GM18907 (cell line): ENCODE measurements around the gene ZBTB32.
A peak's percentile ranks its signal among the peaks of the same experiment; 100 is the strongest.

ENCODE experiments used
- ATAC-seq: cut with Tn5 transposase; IDR thresholded peaks from one replicate; pipeline ENCODE4 v1.9.1; 2021; ENCODE audit warnings: mild to moderate bottlenecking, moderate library complexity; ENCODE audit not compliant: unreplicated experiment

The ZBTB32 gene

GRCh38 chr19:35695895-35696422 is 8.4 kb upstream of the ZBTB32 start:
- ATAC-seq = no peak

DNA sequence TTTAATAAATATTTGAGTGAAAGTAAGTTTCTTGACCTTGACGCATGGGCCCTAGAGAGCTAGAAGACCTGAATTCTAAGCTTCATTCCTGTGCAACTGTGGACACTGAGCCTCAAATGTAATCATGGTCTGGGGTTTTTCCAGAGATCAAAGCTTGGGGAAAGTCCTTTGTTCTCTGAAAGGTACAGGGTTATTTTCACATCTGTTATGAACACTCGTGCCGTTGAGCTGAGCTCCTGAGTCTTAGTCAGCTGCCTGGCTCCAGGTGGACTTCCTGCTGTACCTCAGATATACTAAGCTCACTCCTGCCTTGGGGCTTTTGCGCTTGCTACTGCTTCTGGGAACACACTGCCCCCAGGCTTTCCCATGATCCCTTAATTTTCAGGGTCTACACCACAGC is 7.5 kb upstream of the ZBTB32 start:
- no peak for ATAC-seq

GRCh38 chr19:35702223-35703012 is 1.9 kb upstream of the ZBTB32 start:
- peak; percentile 92 for ATAC-seq

DNA sequence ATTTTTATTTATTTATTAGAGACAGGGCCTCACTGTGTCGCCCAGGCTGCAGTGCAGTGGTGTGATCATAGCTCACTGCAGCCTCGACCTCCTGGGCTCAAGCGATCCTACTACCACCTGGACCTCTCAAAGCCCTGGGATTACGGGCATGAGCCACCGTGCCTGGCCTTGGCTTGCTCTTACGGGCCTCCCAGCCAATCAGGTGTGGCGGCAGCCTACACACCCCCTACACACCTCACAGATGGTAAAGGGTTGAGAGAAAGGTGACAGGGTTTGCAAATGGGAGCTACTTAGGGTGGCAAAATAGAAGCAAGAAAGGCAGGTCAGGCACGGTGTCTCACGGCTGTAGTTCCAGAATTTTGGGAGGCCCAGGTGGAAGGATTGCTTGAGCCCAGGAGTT is 1.0 kb upstream of the ZBTB32 start:
- ATAC-seq = no peak

DNA sequence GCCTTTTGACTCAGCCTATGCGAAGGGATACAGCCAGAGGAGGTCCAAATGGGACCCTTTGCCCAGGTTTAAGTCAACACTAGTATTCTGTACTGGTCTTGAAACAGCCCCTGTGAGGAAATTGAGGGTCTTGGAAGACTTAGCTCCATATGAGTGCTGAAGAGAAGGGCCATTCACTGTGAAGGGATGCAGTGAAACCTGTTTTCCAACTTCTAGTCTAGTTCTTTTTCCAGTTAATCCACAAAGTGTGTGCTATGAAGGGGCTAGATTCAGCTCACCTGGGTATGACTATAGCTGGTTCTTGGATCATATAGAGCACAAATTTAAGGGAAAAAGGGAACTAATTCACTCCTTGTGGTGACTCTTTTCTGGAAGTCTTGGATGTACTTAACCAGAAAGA is 4.0 kb downstream of the ZBTB32 start:
- no peak for ATAC-seq

GRCh38 chr19:35710784-35711723 is 6.7 kb downstream of the ZBTB32 start:
- ATAC-seq = peak; percentile 35

GRCh38 chr19:35712567-35713505 is 8.5 kb downstream of the ZBTB32 start:
- no peak for ATAC-seq

GRCh38 chr19:35713506-35713850 is 9.1 kb downstream of the ZBTB32 start:
- no peak for ATAC-seq

DNA sequence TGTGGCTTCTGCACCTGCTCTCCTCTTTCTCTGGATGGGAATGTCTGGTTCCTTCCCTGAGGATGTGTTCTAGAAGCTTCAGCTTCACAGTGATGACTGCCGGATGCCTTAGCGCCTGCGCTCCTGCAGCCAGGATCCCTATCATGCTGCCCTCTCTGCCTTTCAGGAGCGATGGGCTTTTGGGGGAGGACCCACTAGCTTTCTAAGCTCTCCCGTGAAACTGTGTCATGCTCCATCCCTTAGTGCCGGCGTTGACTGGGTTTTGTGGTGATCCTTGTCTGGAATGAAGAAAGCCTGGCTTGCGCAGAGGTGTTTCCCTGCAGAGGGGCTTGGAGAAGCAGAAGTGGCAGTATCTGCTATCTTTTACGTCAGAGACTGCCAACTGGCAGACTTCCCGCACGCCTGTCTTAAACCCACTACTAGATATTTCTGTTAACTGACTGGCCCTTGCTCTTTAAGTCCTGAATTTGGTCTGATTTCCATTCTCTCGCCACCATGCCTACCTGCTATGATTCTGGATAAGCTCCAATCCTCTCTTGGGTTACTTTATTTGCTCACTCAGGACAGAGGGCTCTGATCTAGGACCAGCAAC is 9.6 kb downstream of the ZBTB32 start:
- no peak for ATAC-seq

GRCh38 chr19:35714601-35715354 is 10.4 kb downstream of the ZBTB32 start:
- ATAC-seq = no peak

GRCh38 chr19:35715355-35715809 is 11.0 kb downstream of the ZBTB32 start:
- ATAC-seq = no peak

- peak; percentile 2 for ATAC-seq
These were observed 11.8 kb downstream of the ZBTB32 start for GRCh38 chr19:35715981-35716800.

DNA sequence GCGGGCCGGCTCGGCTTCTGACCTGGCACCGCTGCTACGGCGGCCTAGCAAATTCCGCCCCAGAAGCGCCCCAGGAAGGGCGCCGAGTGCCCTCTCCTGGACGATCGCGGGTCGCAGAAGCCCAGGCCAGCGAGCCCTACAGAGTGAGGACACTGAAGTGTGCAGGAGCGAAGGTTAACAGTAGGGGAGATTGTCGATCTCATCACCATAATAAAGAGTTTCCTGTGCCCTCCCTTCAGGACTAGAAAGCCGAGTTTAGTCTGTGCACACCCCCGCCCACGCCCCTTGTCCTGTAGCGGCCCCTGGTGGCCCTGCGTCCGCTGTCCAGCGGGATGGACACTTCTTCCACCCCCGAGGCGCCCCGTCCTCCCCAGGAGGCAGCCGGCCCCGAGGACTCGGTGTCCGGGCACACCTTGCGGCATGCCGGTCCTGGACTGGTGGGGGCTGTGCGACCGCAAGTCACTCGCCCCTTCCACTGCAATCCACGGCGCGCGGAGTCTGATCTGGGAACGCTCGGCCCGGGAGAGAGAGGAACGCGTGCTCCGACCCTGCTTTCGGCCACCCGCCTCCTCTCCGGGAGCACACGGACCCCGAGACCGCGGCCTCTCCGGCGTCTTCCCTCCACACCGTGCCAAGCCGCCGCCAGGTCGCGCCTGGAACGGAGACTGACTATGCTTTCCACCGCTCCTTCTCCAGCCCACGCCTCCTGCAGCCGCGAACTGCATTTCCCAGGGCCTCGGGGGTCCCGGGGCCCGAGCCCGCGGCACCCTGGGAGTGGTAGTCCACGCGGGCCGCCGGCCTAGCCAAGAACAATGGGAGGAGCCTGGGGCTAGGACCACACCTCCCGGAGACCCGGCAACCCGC is 12.7 kb downstream of the ZBTB32 start:
- ATAC-seq = peak; percentile 63

GRCh38 chr19:35717665-35718344 is 13.4 kb downstream of the ZBTB32 start, which contains the start of gene KMT2B:
TSS of gene KMT2B (plus strand) at chr19:35718003. CDS start at chr19:35718019, 16 bp downstream.
- ATAC-seq = no peak

GRCh38 chr19:35718345-35719041 is 14.1 kb downstream of the ZBTB32 start:
- peak; percentile 9 for ATAC-seq

GRCh38 chr19:35719402-35720162 is 15.2 kb downstream of the ZBTB32 start:
- ATAC-seq = no peak
